OCI-LY3 (cell line): ENCODE measurements around the gene LONRF3.

Source experiments
- CTCF ChIP-seq: fragments of 200-600, 300-600 bp; sonication (generic); IDR thresholded peaks from 2 replicates; pipeline ENCODE4 v1.5.1; 2014; ENCODE audit warnings: antibody characterized with exemption, low read length, low read depth
- EZH2phosphoT487 ChIP-seq: fragments of 200-600 bp; shearing (Covaris generic); IDR thresholded peaks from 2 replicates; pipeline ENCODE4 v1.6.1; 2018; ENCODE audit warnings: antibody characterized with exemption, mixed run types, low read depth

DNA sequence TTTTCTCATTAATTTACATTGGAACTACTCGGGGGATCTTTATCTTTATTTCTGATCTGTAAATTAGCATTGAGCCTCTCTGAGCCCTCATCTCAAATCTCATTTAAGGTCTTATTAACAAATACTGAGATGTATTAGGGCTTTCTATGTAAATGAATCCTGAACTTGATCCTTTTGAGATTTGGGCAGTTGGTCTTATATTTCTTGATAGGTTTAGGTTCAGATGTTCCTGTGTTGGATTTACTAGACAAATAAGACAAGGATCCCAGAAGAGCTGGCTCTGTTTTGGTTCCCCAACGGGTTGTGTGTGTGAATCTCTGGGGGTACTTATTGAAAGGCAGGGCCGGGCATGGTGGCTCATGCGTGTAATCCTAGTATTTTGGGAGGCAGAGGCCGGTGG, 36.1 kb downstream of the LONRF3 start:
- no peak for TF ChIP-seq CTCF
- TF ChIP-seq EZH2phosphoT487 = no peak
